Fibroblast of peridontal ligament (primary cell): Measurements from ENCODE around the gene AQP12A.
"Not testable (repeated sequence)": the region's sequence is repeated elsewhere in the genome, so short reads cannot be mapped to it uniquely, and the experiment has no call there.

Experiments
- DNase-seq: peaks from one replicate; pipeline ENCODE4 v3.0.0-alpha.2; 2010; ENCODE audit errors: extremely low read depth

The AQP12A gene, protein sequence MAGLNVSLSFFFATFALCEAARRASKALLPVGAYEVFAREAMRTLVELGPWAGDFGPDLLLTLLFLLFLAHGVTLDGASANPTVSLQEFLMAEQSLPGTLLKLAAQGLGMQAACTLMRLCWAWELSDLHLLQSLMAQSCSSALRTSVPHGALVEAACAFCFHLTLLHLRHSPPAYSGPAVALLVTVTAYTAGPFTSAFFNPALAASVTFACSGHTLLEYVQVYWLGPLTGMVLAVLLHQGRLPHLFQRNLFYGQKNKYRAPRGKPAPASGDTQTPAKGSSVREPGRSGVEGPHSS

GRCh38 chr2:240691631-240692420, at the start of gene AQP12A:
Gene AQP12A (plus strand): TSS chr2:240691866. CDS start chr2:240691914, 48 bp downstream.
- not testable (repeated sequence) for DNase-seq

GRCh38 chr2:240642061-240642805, 49.4 kb upstream of the AQP12A start:
- DNase-seq = no peak

DNA sequence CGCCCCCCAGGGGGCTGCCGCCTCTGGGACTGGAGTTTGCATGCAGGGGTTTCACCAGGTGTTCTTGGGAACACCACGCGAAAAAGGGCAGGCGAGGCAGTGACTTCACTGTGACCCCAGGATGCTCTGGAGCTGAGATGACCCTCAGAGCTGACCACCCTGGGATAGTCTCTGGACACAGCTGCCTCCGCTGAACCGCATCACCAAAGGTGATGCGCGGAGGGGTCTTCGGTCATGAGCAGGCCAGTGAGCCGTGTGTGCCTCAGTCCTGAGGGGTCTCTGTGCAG, 48.9 kb upstream of the AQP12A start:
- no peak for DNase-seq

GRCh38 chr2:240643093-240643810, 48.4 kb upstream of the AQP12A start:
- DNase-seq = no peak

DNA sequence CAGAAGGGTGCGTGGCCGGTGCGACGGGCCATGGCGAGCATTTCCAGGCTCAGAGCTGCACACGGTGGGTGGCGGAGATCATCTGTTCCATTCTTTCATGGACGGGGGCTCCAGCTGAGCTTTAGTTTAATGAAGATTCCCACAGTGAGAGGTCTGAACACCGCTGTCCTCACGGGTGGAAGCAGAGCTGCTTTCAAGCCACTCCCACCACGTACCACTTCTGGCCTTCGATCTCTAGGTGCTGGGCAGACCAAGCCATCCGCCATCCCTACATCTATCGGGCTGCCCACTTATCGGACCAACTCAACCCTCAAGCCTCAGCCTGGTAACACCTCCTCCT, 47.9 kb upstream of the AQP12A start:
- no peak for DNase-seq

- no peak for DNase-seq
These were observed 47.5 kb upstream of the AQP12A start for GRCh38 chr2:240644171-240644651.

DNA sequence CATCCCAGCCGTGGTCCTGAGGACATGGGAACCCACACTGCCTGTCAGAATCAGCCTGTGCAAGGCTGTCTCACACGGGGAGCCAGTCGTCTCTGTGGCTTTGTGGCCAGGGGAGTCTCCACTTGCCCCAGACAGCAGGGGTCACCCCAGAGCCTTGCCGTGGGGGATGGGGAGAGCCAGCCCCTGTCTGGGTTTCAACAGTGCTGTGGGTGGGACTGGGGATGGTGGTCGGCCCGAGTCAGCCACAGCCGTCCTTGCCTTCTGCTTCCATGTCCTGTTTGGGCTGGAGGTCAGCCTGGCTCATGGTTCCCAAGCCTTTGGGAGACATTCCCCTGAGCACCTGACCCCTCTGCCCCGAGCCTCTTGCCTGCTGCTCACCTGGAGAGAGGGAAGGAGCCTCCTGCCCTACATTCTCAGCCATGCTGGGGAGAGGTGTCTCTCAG, 46.8 kb upstream of the AQP12A start:
- DNase-seq = no peak

- no peak for DNase-seq
These were observed 46.3 kb upstream of the AQP12A start for GRCh38 chr2:240645346-240645745.

GRCh38 chr2:240645801-240646175, 45.9 kb upstream of the AQP12A start:
- DNase-seq = no peak

- no peak for DNase-seq
These were observed 45.3 kb upstream of the AQP12A start for GRCh38 chr2:240646176-240646899.

- no peak for DNase-seq
These were observed 44.7 kb upstream of the AQP12A start for GRCh38 chr2:240646900-240647502.

- DNase-seq = no peak
These were observed 44.0 kb upstream of the AQP12A start for GRCh38 chr2:240647503-240648154.

DNA sequence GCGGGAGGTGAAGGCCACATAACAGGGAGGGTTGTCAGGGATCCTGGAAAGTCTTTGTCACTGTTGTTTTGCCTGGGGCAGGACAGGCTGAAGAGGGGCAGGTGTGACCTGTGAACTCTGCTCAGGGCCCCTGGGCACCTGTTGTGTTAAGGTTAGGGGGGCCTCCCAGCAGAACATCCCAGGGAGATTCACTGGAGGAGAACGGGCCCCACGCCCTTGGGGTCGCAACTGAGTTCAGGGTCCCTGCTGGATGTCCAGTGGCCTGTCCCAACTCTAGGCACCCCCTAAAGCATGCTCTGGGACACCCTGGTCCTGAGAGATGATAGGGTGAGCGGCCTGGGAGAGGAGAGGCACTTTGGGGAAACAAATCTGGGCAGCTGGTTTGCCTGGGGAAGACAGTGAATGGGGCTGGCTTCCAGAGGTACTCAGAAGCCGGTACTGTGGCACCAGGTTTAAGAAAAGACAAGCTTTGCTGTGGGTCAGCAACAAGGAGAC, 43.5 kb upstream of the AQP12A start:
- no peak for DNase-seq

- DNase-seq = no peak
These were observed 42.9 kb upstream of the AQP12A start for GRCh38 chr2:240648650-240649275.

DNA sequence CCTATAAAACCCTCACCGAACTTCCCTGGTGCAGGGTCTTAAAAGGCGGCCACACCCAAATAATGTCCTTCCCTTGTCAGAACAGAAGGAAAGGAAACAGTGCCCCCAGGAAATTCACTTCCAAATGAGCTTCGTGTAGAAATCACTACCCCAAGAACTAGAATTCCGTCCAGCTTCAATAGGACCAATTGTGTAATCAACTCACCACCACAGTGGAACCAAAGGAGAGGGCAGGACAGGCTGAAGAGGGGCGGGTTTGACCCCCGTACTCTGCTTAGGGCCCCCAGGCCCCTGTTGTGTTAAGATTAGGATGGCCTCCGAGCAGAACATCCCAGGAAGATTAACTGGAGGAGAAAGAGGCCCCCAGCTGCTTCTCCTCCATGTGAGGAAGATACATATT, 42.3 kb upstream of the AQP12A start:
- no peak for DNase-seq

DNA sequence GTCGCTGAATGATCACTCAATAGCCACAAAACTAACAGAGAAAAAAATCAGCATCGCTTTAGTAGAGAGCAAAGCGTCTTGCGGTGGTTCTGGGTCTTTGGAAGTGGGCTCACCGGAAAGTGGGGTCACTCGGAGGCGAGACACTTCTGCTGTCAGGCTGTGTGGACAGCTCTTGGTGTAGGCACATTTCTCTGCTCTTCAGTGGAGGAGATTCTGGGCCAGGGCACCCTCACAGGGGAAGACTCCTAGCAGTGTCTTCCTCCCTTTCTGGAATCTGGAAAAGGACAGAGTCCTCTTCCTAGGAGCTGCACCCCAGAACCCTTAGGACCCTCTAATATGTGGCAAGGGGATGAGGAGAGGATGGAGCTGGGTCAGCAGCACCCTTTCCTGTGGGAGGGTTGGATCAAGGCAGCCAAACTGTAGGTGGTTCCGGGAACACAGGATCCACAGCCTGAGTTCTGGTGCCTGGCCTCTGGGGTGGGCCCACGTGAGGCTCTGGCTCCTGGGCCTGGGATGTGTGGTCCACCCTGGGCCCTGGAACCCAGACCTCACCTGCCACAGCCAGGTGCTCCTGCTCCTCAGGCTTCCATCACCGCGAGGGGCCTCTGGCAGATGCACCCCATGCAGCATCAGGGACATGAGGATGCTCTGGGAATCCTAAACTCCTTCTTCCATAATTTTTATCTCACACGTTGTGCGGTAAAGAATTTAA, 41.3 kb upstream of the AQP12A start:
- no peak for DNase-seq

- DNase-seq = no peak
These were observed 40.5 kb upstream of the AQP12A start for GRCh38 chr2:240651185-240651584.

- peak; percentile 7 for DNase-seq
These were observed 35.5 kb upstream of the AQP12A start for GRCh38 chr2:240655931-240656886.
